ENCODE data around the gene ZNF239.
"Not testable (repeated sequence)": the region's sequence is repeated elsewhere in the genome, so short reads cannot be mapped to it uniquely, and the experiment has no call there.

The ZNF239 gene

DNA sequence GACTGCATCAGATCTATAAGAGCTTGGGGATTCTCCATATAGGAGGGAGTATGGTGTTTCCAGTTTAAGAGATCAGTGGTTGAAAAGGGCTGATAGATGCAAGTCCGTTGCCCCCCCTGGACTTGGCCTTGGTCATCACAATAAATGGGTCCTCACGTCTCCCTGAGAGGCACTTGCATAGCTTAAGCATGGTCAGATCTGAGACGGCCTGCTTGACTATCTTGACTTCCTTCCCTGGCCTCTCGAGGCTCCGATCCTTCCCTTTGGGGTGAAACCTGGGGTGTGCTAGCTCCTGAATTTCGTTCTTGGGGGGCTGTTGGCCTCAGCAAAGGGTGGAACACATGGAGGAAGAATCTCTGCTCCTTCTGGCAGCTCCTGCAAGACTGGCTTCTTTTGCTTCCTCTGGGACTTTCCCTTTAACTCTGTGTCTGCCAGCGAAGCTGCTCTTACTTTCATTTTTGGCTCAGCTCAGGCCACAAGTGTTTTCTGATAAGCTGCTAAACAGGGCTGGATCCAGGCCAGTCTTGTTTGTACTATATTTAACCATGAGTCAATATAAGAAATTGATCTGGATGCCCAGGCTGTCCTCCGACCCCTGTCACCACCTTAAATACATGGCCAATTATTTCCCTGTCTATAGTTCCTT, 20.7 kb upstream of the ZNF239 start:
- H3K9me3 ChIP-seq (ENCODE audit: insufficient read depth, low read length), result peaks cover 20% of the 10 kb centered on the region; the same call in 1 of the 2 replicates
- DNase-seq (ENCODE audit: low read depth, low spot score), result no peak
- H3K9ac ChIP-seq (ENCODE audit: insufficient read length, low read depth), result no peak overlapping the region
- no peaks in the 10 kb centered on the region for H3K36me3 ChIP-seq (ENCODE audit: insufficient read depth, insufficient read length, low read length)
- no peaks in the 10 kb centered on the region for H3K4me1 ChIP-seq (ENCODE audit: insufficient read depth, insufficient read length)
- H3K27me3 ChIP-seq (ENCODE audit: insufficient read depth, insufficient read length), result no peaks in the 10 kb centered on the region
- no peak overlapping the region for H3K4me3 ChIP-seq (ENCODE audit: insufficient read length, low read depth)
- TF ChIP-seq SUZ12 (IDR thresholded peaks at IDR 0.05; ENCODE audit: extremely low read depth, insufficient read depth, insufficient read length) (no peak), ZNF274 (IDR thresholded peaks at IDR 0.05; ENCODE audit: low read depth, low read length) (no peak), YY1 (IDR thresholded peaks at IDR 0.05; ENCODE audit: insufficient read depth, insufficient read length) (no peak)

DNA sequence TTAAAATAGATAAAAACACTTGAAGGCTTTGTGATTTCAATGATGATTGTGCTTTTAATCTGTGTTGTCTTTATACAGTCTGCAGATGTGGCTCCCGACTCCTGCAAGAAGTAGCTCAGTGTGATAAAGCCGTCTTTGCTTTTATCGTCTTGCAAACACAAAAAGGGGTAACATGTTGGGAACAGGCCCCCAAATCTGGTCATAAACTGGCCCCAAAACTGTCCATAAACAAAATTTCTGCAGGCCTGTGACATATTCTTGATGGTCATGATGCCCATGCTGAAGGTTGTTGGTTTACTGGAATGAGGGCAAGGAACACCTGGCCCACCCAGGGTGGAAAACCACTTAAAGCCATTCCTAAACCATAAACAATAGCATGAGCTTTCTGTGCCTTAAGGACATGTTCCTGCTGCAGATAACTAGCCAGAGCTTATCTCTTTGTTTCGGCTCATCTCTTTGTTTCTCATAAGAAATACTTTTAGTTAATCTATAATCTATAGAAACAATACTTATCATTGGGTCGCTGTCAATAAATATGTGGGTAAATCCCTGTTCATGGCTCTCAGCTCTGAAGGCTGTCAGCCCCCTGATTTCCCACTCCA, 17.0 kb upstream of the ZNF239 start:
- Histone ChIP-seq H3K27me3 (ENCODE audit: insufficient read depth, insufficient read length) (no peaks in the 10 kb centered on the region), H3K36me3 (ENCODE audit: insufficient read depth, insufficient read length, low read length) (no peaks in the 10 kb centered on the region), H3K4me1 (ENCODE audit: insufficient read depth, insufficient read length) (no peaks in the 10 kb centered on the region), H3K9ac (ENCODE audit: insufficient read length, low read depth) (no peak overlapping the region), H3K4me3 (ENCODE audit: insufficient read length, low read depth) (no peak overlapping the region), H3K9me3 (ENCODE audit: insufficient read depth, low read length) (peaks cover 20% of the 10 kb centered on the region; the same call in 1 of the 2 replicates)
- no peak for TF ChIP-seq ZNF274 (IDR thresholded peaks at IDR 0.05; ENCODE audit: low read depth, low read length)
- no peak for TF ChIP-seq YY1 (IDR thresholded peaks at IDR 0.05; ENCODE audit: insufficient read depth, insufficient read length)
- TF ChIP-seq SUZ12 (IDR thresholded peaks at IDR 0.05; ENCODE audit: extremely low read depth, insufficient read depth, insufficient read length), result no peak
- no peak for DNase-seq (ENCODE audit: low read depth, low spot score)

DNA sequence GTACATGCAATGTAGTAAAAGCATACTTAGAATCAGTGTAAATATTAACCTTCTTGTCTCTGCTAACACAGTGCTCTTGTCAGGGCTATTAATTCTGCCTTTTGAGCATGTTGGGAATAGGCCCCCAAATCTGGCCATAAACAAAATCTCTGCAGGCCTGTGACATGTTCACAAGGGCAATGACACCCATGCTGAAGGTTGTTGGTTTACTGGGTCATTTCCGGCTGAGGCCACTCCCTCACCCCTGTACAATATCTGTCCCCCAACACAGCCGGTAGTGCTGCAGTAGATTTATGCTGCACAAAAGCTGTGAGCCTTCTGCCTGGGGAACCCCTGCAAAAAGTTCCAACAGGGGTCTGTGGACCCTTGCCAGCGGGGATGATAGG, 12.3 kb upstream of the ZNF239 start:
- H3K27me3 ChIP-seq (ENCODE audit: insufficient read depth, insufficient read length); H3K36me3 ChIP-seq (ENCODE audit: insufficient read depth, insufficient read length, low read length); H3K4me3 ChIP-seq (ENCODE audit: insufficient read length, low read depth); H3K9me3 ChIP-seq (ENCODE audit: insufficient read depth, low read length); H3K9ac ChIP-seq (ENCODE audit: insufficient read length, low read depth); H3K4me1 ChIP-seq (ENCODE audit: insufficient read depth, insufficient read length); DNase-seq (ENCODE audit: low read depth, low spot score): not testable (repeated sequence)

DNA sequence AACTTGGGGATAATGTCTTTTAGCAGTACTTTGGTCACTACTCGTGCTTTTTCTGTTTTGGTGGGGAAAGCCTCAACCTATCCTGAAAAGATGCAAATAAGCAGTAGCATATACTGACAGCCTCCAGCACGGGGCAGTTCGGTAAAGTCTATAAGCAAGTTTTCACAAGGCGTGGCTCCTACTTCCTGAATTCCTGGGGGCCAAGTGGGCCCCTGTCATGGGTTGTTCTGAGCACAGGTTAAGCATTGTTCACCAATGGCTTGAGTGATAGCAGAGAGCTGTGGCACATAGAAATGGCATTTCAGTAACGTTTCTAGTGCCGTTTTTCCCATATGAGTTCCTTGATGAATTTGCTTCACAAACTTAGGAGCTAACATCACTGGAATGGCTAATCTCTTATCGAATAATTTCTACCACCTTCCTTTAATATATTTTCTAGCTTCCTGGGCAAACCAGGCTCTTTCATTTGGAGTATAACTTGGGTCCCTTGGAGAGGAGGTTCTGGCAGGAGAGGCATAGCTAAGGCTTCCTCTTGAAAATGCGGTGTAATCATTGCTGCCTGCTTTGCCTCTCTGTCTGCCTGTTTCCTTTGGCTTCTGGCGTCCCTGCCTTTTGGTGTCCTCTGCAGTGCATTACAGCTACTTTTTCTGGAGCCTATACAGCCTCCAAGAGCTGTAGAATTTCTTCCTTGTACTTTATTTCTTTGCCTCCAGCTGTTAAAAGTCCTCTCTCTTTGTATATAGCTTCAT, 11.7 kb upstream of the ZNF239 start:
- TF ChIP-seq YY1 (IDR thresholded peaks at IDR 0.05; ENCODE audit: insufficient read depth, insufficient read length) (no peak), ZNF274 (IDR thresholded peaks at IDR 0.05; ENCODE audit: low read depth, low read length) (no peak), SUZ12 (IDR thresholded peaks at IDR 0.05; ENCODE audit: extremely low read depth, insufficient read depth, insufficient read length) (no peak)
- no peaks in the 10 kb centered on the region for H3K36me3 ChIP-seq (ENCODE audit: insufficient read depth, insufficient read length, low read length)
- no peaks in the 10 kb centered on the region for H3K9me3 ChIP-seq (ENCODE audit: insufficient read depth, low read length)
- no peak overlapping the region for H3K4me3 ChIP-seq (ENCODE audit: insufficient read length, low read depth)
- H3K9ac ChIP-seq (ENCODE audit: insufficient read length, low read depth), result no peak overlapping the region
- no peaks in the 10 kb centered on the region for H3K27me3 ChIP-seq (ENCODE audit: insufficient read depth, insufficient read length)
- H3K4me1 ChIP-seq (ENCODE audit: insufficient read depth, insufficient read length), result no peaks in the 10 kb centered on the region
- no peak for DNase-seq (ENCODE audit: low read depth, low spot score)

DNA sequence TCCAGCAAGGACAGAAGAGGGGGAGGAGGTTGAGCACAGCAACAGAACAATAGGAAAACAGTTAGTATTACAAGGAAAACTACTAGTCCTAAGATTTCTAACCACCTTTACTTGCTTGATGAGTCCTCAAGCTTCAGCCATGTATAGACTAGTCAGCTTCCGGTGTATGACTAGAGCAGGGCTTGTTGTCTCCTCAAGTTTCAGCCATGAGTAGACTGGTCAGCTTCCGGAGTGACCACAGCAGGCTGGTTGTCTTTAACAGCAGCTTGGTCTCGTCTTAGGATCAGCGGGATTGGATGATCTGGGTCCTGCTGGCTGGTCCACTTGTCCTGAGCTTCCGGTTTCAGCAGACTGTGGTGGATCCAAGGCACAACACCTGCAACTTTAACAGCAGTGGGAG, 10.6 kb upstream of the ZNF239 start:
- no peaks in the 10 kb centered on the region for H3K36me3 ChIP-seq (ENCODE audit: insufficient read depth, insufficient read length, low read length)
- H3K27me3 ChIP-seq (ENCODE audit: insufficient read depth, insufficient read length), result no peaks in the 10 kb centered on the region
- H3K9me3 ChIP-seq (ENCODE audit: insufficient read depth, low read length), result no peaks in the 10 kb centered on the region
- H3K9ac ChIP-seq (ENCODE audit: insufficient read length, low read depth), result no peak overlapping the region
- no peaks in the 10 kb centered on the region for H3K4me1 ChIP-seq (ENCODE audit: insufficient read depth, insufficient read length)
- no peak overlapping the region for H3K4me3 ChIP-seq (ENCODE audit: insufficient read length, low read depth)
- TF ChIP-seq YY1 (IDR thresholded peaks at IDR 0.05; ENCODE audit: insufficient read depth, insufficient read length) (no peak), SUZ12 (IDR thresholded peaks at IDR 0.05; ENCODE audit: extremely low read depth, insufficient read depth, insufficient read length) (no peak), ZNF274 (IDR thresholded peaks at IDR 0.05; ENCODE audit: low read depth, low read length) (no peak)
- DNase-seq (ENCODE audit: low read depth, low spot score), result no peak

DNA sequence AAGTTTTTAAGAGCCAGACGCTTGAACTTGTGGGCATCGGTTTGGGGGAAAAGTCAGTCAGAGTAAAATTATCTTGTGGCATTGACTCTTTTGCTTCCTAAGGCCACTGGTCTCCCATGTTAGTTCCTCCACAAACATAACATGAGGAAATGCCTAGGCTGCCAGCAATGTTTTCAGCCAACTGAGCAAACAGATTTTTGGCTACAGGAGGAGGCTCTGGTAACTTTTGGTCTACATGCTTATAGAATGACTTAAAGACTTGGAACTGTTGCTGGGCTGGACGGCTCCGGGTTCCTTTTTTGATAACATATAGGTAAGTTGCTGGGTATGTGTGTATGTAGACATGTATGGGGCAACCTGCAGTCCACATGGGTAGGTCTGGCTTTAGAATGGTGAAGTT, 9.6 kb upstream of the ZNF239 start:
- Histone ChIP-seq H3K27me3 (ENCODE audit: insufficient read depth, insufficient read length) (no peaks in the 10 kb centered on the region), H3K9me3 (ENCODE audit: insufficient read depth, low read length) (no peaks in the 10 kb centered on the region), H3K4me1 (ENCODE audit: insufficient read depth, insufficient read length) (no peaks in the 10 kb centered on the region), H3K4me3 (ENCODE audit: insufficient read length, low read depth) (no peak overlapping the region), H3K36me3 (ENCODE audit: insufficient read depth, insufficient read length, low read length) (no peaks in the 10 kb centered on the region), H3K9ac (ENCODE audit: insufficient read length, low read depth) (no peak overlapping the region)
- no peak for TF ChIP-seq SUZ12 (IDR thresholded peaks at IDR 0.05; ENCODE audit: extremely low read depth, insufficient read depth, insufficient read length)
- TF ChIP-seq ZNF274 (IDR thresholded peaks at IDR 0.05; ENCODE audit: low read depth, low read length), result no peak
- TF ChIP-seq YY1 (IDR thresholded peaks at IDR 0.05; ENCODE audit: insufficient read depth, insufficient read length), result no peak
- DNase-seq (ENCODE audit: low read depth, low spot score), result no peak

DNA sequence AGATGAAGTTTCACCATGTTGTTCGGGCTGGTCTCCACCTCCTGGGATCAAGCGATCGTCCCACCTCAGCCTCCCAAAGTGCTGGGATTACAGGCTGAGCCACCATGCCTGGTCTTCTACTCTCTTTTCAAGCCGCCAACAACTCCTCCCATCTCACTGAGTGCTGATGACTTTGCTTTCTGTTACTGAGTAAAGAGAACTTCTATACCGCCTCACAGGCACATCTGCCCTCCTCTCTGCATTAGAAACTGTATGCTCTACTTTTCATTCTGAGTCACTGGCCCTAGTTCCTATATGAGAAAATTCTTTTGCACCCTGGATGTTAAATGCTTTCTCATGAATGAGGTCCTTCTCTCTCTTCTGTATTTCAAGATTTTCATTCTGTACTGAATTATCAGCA, 2.2 kb upstream of the ZNF239 start:
- no peak for TF ChIP-seq YY1 (IDR thresholded peaks at IDR 0.05; ENCODE audit: insufficient read depth, insufficient read length)
- TF ChIP-seq ZNF274 (IDR thresholded peaks at IDR 0.05; ENCODE audit: low read depth, low read length), result no peak
- TF ChIP-seq SUZ12 (IDR thresholded peaks at IDR 0.05; ENCODE audit: extremely low read depth, insufficient read depth, insufficient read length), result no peak
- no peaks in the 10 kb centered on the region for H3K27me3 ChIP-seq (ENCODE audit: insufficient read depth, insufficient read length)
- H3K4me1 ChIP-seq (ENCODE audit: insufficient read depth, insufficient read length), result no peaks in the 10 kb centered on the region
- H3K36me3 ChIP-seq (ENCODE audit: insufficient read depth, insufficient read length, low read length), result peaks cover 10% of the 10 kb centered on the region
- DNase-seq (ENCODE audit: low read depth, low spot score), result no peak
- no peak overlapping the region for H3K9ac ChIP-seq (ENCODE audit: insufficient read length, low read depth)
- no peaks in the 10 kb centered on the region; the same call in 1 of the 2 replicates for H3K9me3 ChIP-seq (ENCODE audit: insufficient read depth, low read length)
- H3K4me3 ChIP-seq (ENCODE audit: insufficient read length, low read depth), result no peak overlapping the region

Measured in NT2/D1 (cell line).